Adipose tissue (tissue), 3 donors: ENCODE measurements around the gene MIS18A. TPM values are rescaled to one million over a fixed set of nuclear protein-coding genes. Genes with fewer than 3 reads are reported as not detected.
"Not testable (repeated sequence)": the region's sequence is repeated elsewhere in the genome, so short reads cannot be mapped to it uniquely, and the experiment has no call there.

Source experiments
- H3K27ac ChIP-seq: one replicate; pipeline ENCODE4 v1.5.1; 2013; ENCODE audit warnings: low read depth, low read length
- WGBS, 3 donors: extraction: QIAGEN DNeasy Blood & Tissue Kit; methylation state at CpG; one replicate each; pipeline ENCODE4 v1.1.7; 2013; 5-methylcytosine and 5-hydroxymethylcytosine counted together
- polyA plus RNA-seq, 3 donors: library from polyadenylated mRNA; stranded (reverse); fragments of 200-250 nt; gene quantifications; one replicate each; pipeline ENCODE4 v1.2.3, GENCODE V29; 2013
- donor health status: healthy with polysubstance abuse.
- donor health status: Bipolar disorder and iron deficiency.
- donor health status: healthy.

MIS18A gene
- polyA plus RNA-seq, 3 donors = 3.9 to 7.2 (median 4.2) TPM

GRCh38 chr21:32308696-32309095 lies 29.8 kb upstream of the MIS18A start:
- H3K27ac ChIP-seq = no peak overlapping the region
- WGBS, 3 donors = 97% methylated on average over 10 of the region's 10 CpGs

GRCh38 chr21:32307706-32308105 lies 28.9 kb upstream of the MIS18A start:
- no peak overlapping the region for H3K27ac ChIP-seq
- WGBS, 3 donors = 93 to 99% (median 95%) methylated on average over 4 of the region's 4 CpGs

GRCh38 chr21:32306021-32306780 lies 27.4 kb upstream of the MIS18A start:
- WGBS, 3 donors = 56 to 65% (median 65%) methylated on average over 22 of the region's 22 CpGs

GRCh38 chr21:32304998-32305397 lies 26.1 kb upstream of the MIS18A start:
- WGBS, 3 donors = 95 to 97% (median 97%) methylated on average over 7 of the region's 7 CpGs
- no peak overlapping the region for H3K27ac ChIP-seq

More at GRCh38 chr21:32306021-32306780, 27.4 kb upstream of the MIS18A start:
- H3K27ac ChIP-seq = no peak overlapping the region

GRCh38 chr21:32303385-32303784 lies 24.5 kb upstream of the MIS18A start:
- H3K27ac ChIP-seq = no peak overlapping the region
- 94 to 100% (median 100%) methylated on average over 1 of the region's 1 CpG for WGBS, 3 donors

GRCh38 chr21:32302560-32302959 lies 23.7 kb upstream of the MIS18A start:
- 87 to 98% (median 91%) methylated on average over 6 of the region's 6 CpGs for WGBS, 3 donors
- no peak overlapping the region for H3K27ac ChIP-seq

- H3K27ac ChIP-seq = no peak overlapping the region
- WGBS, 3 donors = 70 to 90% (median 90%) methylated on average over 2 of the region's 2 CpGs
These were observed 22.7 kb upstream of the MIS18A start for GRCh38 chr21:32301596-32301995.

GRCh38 chr21:32300117-32300681 lies 21.4 kb upstream of the MIS18A start:
- 91 to 94% (median 91%) methylated on average over 41 of the region's 41 CpGs for WGBS, 3 donors

GRCh38 chr21:32299695-32300094 lies 20.8 kb upstream of the MIS18A start:
- WGBS, 3 donors = 76 to 90% (median 85%) methylated on average over 6 of the region's 6 CpGs

More at GRCh38 chr21:32300117-32300681, 21.4 kb upstream of the MIS18A start:
- no peak overlapping the region for H3K27ac ChIP-seq

GRCh38 chr21:32298658-32299081 lies 19.8 kb upstream of the MIS18A start, which contains the start of gene MRAP:
MRAP (plus strand) TSS chr21:32298855; CDS start chr21:32298972, 117 bp downstream.
- WGBS, 3 donors = 68 to 86% (median 83%) methylated on average over 14 of the region's 14 CpGs

More at GRCh38 chr21:32299695-32300094, 20.8 kb upstream of the MIS18A start:
- no peak overlapping the region for H3K27ac ChIP-seq

GRCh38 chr21:32298148-32298559 lies 19.3 kb upstream of the MIS18A start:
- H3K27ac ChIP-seq = no peak overlapping the region
- WGBS, 3 donors = 51 to 74% (median 71%) methylated on average over 6 of the region's 6 CpGs

More at GRCh38 chr21:32298658-32299081, 19.8 kb upstream of the MIS18A start, which contains the start of gene MRAP:
- H3K27ac ChIP-seq = no peak within 1 kb of the TSS

GRCh38 chr21:32297449-32297848 lies 18.6 kb upstream of the MIS18A start:
- H3K27ac ChIP-seq = no peak overlapping the region
- WGBS, 3 donors = 87 to 93% (median 90%) methylated on average over 7 of the region's 7 CpGs

GRCh38 chr21:32285476-32285875 lies 6.6 kb upstream of the MIS18A start:
- 95 to 96% (median 96%) methylated on average over 4 of the region's 4 CpGs for WGBS, 3 donors

GRCh38 chr21:32282992-32283391 lies 4.1 kb upstream of the MIS18A start:
- WGBS, 3 donors = 67 to 80% (median 67%) methylated on average over 6 of the region's 6 CpGs
- no peak overlapping the region for H3K27ac ChIP-seq

More at GRCh38 chr21:32285476-32285875, 6.6 kb upstream of the MIS18A start:
- H3K27ac ChIP-seq = no peak overlapping the region

- WGBS, 3 donors = 86 to 90% (median 89%) methylated on average over 7 of the region's 7 CpGs
- no peak overlapping the region for H3K27ac ChIP-seq
These were observed 2.7 kb upstream of the MIS18A start for GRCh38 chr21:32281531-32281930.

- 2 to 6% (median 4%) methylated on average over 10 of the region's 10 CpGs for WGBS, 3 donors
- no peak overlapping the region for H3K27ac ChIP-seq
These were observed 480 bp upstream of the MIS18A start for GRCh38 chr21:32279377-32279680.

GRCh38 chr21:32278103-32278502 lies 746 bp downstream of the MIS18A start:
- 1 to 3% (median 2%) methylated on average over 9 of the region's 9 CpGs for WGBS, 3 donors
- no peak overlapping the region for H3K27ac ChIP-seq

GRCh38 chr21:32276671-32277070 lies 2.2 kb downstream of the MIS18A start:
- H3K27ac ChIP-seq = no peak overlapping the region
- 58 to 91% (median 88%) methylated on average over 4 of the region's 4 CpGs for WGBS, 3 donors

- no peak overlapping the region for H3K27ac ChIP-seq
- 87 to 91% (median 89%) methylated on average over 4 of the region's 4 CpGs for WGBS, 3 donors
These were observed 8.1 kb downstream of the MIS18A start for GRCh38 chr21:32270748-32271147.

- 93 to 98% (median 98%) methylated on average over 16 to 23 of the region's 23 CpGs for WGBS, 3 donors
- H3K27ac ChIP-seq = not testable (repeated sequence)
These were observed 13.5 kb downstream of the MIS18A start for GRCh38 chr21:32265321-32265720.
